AG08395 (cell line): Measurements from ENCODE around the gene ANKRD66.
"Not testable (repeated sequence)": the region's sequence is repeated elsewhere in the genome, so short reads cannot be mapped to it uniquely, and the experiment has no call there.

Experiments used
- DNase-seq: peaks from one replicate; pipeline ENCODE4 v3.0.0; 2012; ENCODE audit warnings: mixed read lengths, low spot score

ANKRD66 gene

GRCh38 chr6:46755865-46756264 is 9.1 kb downstream of the ANKRD66 start:
- DNase-seq = no peak

- no peak for DNase-seq
These were observed 9.9 kb downstream of the ANKRD66 start for GRCh38 chr6:46756469-46757213.

- DNase-seq = no peak
These were observed 10.5 kb downstream of the ANKRD66 start for GRCh38 chr6:46757214-46757596.

DNA sequence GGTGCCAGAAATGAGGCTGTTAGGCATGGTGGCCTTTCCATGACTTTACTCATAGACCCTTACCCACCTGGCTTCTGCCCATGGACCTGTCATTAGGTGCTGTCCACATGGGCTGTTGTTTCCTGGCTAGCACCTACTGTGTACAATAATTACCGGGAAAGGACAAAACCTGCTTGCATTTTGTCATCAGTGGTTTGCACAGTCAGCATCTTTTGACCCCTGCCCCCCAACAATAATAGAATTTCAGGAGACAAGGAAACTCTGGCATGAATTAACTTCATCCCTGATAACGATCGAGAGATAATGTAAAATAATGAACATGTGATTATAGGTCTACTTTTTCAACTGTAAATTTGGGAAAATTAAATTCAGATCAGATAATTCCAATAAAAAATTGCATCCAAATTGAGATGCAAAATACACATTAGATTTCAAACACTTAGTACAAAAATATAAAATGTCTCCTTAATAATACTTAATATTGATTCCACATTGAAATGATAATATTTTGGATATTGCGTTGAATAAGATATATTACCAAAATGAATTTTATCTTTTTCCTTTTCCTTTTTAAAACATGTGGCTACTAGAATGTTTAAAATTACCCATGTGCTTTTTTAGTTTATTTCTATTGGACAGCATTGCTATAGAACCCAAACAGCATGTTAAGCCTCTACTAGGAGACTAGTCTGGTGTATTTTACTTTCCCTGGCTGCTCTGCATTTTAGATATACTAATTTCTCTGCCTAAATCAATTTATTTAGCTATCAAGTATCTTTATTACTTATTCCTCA is 12.4 kb downstream of the ANKRD66 start:
- DNase-seq = no peak

- DNase-seq = no peak
These were observed 14.2 kb downstream of the ANKRD66 start for GRCh38 chr6:46760925-46761324.

- no peak for DNase-seq
These were observed 16.7 kb downstream of the ANKRD66 start for GRCh38 chr6:46763466-46763865.

DNA sequence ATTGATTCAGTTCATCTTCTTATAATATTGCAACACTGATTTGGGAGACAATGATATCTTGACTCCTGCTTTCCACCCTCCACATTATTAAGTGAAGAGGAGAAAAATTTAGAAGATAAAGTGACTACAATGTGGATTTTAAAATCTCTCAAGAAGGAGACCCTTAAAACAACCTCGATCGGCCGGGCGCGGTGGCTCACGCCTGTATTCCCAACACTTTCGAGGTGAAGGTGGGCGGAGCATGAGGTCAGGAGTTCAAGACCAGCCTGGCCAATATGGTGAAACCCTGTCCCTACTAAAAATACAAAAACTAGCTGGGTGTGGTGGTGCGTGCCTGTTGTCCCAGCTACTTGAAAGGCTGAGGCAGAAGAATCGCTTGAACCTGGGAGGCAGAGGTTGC is 17.5 kb downstream of the ANKRD66 start:
- DNase-seq = not testable (repeated sequence)

GRCh38 chr6:46764961-46765360 is 18.2 kb downstream of the ANKRD66 start:
- no peak for DNase-seq

- DNase-seq = no peak
These were observed 25.3 kb downstream of the ANKRD66 start for GRCh38 chr6:46772016-46772415.

- no peak for DNase-seq
These were observed 26.0 kb downstream of the ANKRD66 start for GRCh38 chr6:46772762-46773161.

DNA sequence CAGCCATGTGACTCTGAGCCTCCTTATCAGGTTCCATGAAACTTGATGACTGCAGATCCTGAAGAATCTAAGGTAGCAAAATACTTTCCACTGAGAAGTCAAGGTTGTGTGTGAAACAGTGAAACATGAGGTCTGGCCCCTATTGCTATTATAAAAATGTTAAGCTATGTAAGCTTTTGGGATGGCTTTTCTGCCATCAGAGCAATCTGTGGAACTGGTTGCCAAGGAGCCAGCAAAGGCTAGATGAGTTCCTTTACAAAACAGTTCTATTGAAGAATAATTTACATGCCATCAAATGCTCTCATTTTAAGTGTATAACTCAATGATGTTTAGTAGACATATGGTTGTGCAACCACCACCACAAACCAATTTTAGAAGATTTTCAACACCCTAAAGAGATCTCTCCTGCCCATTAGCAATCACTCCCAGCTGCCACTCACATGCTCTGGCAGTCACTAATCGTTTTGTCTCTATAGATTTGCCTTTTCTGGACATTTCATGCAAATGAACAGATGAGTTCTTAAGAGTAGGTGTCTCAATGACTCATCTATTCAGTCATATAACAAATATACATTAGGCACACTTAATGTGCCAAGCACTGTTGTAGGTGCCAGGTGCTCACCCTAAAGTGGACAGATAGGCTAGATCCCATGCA is 26.6 kb downstream of the ANKRD66 start:
- no peak for DNase-seq

- not testable (repeated sequence) for DNase-seq
These were observed 28.0 kb downstream of the ANKRD66 start for GRCh38 chr6:46774736-46775135.

DNA sequence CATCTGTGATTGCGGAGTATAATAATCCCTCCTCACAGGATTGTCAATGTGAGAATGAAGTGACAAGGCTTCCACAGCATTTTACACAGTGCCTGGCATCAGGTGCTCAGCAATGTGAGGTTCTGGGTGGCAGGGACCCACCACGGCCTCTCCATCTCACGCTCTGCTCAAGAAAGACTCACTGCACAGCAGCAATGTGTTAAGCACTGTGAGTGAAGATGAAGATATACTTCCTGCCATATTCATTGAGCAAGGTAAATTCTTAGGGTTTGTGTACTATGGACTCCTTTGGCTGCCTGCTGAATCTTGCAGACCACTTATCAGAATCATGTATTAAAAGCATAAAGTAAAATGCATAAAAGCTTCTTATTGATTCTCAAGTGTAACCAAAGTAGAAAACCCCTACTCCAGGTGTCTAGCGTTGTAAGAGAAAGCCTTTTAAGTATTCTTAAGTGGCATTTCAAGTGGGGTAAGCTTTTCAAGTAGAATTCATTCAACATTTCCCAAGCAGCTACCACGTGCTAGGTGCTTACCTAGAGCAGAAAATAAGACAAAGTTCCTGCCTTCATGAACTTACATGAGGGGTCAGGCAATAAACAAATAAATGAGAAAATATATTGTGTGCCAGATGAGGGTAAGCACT is 29.5 kb downstream of the ANKRD66 start:
- DNase-seq = no peak

- DNase-seq = no peak
These were observed 31.0 kb downstream of the ANKRD66 start for GRCh38 chr6:46777476-46778346.

GRCh38 chr6:46781478-46782378 is 35.0 kb downstream of the ANKRD66 start:
- peak; percentile 41 for DNase-seq

- DNase-seq = no peak
These were observed 37.8 kb downstream of the ANKRD66 start for GRCh38 chr6:46784535-46784934.

DNA sequence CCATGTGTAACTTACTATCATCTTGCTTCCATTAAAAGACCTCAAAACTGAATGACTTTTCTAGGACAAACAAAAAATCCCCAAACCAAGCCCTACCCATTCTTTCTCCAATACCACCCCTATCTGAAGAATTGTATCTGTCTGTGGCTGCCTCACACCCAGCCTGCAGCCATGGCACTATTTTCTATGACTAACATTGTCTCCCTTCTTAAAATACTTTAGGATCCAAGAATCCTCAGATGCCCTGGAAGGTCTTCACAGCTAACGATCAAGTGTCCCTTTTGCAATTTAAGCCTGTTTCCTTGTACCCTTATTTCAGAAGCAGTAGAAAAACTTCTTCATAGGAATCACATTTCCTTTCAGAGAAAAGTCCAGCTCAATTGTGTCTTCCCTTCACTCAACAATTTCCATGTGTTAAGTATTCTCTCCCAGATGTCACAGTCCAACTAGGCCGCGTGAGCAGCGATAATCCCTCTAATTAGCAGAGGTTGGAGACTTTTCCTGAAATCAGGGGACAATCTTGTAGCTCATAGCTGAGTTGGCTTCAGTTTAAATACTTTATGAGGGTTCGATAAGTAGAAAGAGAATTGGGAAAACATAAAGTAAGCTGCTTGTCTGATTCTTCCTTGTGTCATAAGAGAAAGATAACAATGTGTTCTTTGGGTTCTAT is 41.3 kb downstream of the ANKRD66 start:
- no peak for DNase-seq

- no peak for DNase-seq
These were observed 42.1 kb downstream of the ANKRD66 start for GRCh38 chr6:46788791-46789190.

GRCh38 chr6:46789434-46790354 is 43.0 kb downstream of the ANKRD66 start:
- no peak for DNase-seq
